Inferior parietal cortex (tissue), 1 donor: ENCODE results near the gene ADAMTS2.

Experiments
- DNase-seq: peaks from one replicate; pipeline ENCODE4 v3.0.0-alpha.2; 2016; ENCODE audit errors: extremely low spot score

Gene ADAMTS2

DNA sequence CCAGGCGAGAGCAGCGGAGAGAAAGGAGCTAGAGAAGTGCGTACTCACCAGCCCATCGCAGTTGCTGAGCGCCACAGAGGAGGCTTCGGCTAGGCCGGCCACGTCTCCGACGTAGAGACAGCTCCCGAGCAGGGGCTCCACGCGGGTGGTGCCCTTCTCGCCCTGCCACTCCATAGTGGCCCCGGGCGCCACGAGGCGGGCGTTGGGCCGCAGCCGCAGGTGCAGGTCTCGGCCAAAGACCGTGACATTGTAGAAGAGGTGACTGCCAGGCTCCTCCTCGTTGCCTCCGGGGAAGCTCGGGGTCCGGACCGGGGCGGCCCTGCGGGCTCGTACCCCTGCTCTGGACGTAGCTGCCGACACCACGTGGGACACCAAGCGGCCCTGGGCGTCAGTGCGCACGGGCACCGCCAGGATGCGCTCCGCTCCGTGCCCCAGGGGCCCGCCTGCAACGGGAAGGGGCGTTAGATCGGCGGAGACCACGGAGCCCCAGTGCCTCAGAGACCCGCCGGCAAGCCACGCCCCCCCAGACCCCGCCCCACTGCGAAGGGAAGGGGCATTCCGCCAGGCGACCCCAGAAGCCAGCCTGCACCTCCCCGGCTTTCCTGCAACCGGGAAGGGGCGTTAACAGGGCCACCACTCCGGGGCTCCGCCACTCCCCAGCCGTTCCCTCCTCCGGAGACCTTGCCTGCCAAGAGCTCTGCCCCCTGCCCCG, 1.4 kb downstream of the ADAMTS2 start:
- DNase-seq = no peak

GRCh38 chr5:179343021-179343718, 2.1 kb downstream of the ADAMTS2 start:
- DNase-seq = no peak

GRCh38 chr5:179342577-179342976, 2.7 kb downstream of the ADAMTS2 start:
- DNase-seq = no peak

- DNase-seq = no peak
Measured at GRCh38 chr5:179340465-179340864, 4.8 kb downstream of the ADAMTS2 start.

DNA sequence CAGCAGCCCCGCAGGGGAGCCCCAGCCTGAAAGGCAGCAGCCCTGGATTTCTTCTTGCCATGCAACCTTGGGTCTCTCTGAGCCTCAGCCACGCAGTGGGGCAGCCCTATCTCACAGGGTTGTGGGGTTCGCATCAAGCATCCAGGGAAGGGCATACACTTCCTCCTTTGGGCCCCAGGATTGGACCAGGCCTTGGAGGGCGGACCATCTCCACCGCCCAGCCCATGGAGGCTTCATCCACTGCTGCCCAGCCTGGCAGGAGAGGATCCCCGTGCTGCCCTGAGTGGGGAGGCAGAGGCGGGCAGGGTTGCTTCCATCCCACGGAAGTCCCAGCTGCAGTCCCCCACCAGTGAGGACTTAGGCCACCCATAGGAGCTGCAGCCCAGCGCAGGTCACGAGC, 5.3 kb downstream of the ADAMTS2 start:
- DNase-seq = no peak

GRCh38 chr5:179339081-179339480, 6.2 kb downstream of the ADAMTS2 start:
- DNase-seq = no peak

DNA sequence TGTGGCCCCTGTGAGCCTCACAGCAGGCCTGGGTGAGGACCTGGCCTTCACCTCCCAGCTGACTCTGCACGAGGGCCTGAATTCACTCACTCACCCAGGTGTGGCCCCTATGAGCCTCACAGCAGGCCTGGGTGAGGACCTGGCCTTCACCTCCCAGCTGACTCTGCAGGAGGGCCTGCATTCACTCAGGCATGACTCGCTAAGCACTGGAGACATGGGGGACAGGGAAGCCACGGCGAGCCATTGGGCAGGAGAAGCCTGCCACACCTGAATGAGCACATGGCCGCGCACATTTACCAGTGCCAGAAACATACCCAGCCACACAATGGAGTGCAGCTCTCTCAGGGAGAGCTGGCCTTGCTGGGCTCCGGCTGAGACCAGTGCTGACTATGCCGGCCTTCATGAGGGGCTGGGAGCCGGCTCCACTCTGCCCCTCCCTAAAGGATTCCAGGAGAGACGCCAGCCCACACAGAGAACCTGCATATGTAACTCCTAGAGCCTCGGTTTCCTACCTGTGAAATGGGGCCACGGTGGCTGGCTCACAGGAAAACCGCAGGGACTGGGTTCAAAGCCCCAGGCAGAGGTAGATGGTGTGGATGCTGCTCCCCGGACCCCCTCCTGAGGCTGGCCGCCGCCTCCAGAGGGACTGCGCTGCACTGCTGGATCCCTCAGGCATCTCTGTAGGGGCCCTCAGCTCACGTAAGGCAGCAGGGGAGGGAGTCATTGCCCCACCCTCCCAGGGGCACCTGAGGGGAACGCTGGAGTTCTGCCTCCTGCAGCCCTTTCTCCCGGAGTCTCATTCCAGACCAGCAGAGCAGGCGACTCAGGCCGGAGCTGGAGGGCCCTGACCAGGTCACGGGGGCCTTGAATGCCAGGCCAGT, 7.2 kb downstream of the ADAMTS2 start:
- DNase-seq = no peak

DNA sequence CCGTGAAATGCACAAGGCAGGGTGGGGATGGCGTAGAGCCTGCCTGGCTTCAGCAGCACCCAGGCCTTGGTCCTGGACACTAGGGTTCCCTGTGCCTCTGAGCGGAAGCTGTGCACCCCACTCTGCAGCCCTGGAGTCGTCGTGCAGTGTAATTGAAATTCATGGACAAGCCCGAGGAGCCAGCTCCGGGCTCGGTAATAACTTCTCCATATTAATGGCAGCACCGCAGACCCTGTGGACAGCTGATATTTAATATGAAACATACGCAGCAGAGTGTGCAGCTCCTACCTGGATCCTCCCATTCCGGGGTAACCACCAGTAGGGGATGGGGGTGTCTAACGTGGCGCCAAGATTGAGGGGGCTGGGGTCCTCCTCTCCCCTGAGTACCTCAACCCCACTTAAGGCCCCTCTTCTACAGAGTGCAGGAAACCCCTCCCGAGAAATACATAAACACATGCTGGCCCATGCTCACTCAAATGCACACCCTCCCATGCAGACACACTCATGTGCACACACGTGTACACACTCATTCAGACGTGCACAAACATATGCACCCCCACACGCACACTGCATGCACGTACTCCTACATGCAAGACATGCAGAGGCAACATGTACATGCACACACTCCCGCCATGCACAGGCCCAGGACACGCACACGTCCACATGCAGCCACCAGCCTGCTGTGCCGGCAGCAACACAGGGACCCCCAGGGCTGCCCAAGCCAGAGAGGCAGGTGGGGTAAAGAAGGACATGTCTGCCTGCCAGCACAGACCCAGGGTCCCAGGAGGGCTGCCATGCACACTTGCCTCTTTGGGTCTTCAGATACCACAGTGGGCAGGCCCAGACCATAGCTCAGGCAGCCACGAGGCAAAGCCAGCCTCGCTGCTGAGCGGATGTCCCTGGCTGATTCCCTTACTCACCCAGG, 8.1 kb downstream of the ADAMTS2 start:
- DNase-seq = no peak

- no peak for DNase-seq
Measured at GRCh38 chr5:179336126-179336870, 9.0 kb downstream of the ADAMTS2 start.

DNA sequence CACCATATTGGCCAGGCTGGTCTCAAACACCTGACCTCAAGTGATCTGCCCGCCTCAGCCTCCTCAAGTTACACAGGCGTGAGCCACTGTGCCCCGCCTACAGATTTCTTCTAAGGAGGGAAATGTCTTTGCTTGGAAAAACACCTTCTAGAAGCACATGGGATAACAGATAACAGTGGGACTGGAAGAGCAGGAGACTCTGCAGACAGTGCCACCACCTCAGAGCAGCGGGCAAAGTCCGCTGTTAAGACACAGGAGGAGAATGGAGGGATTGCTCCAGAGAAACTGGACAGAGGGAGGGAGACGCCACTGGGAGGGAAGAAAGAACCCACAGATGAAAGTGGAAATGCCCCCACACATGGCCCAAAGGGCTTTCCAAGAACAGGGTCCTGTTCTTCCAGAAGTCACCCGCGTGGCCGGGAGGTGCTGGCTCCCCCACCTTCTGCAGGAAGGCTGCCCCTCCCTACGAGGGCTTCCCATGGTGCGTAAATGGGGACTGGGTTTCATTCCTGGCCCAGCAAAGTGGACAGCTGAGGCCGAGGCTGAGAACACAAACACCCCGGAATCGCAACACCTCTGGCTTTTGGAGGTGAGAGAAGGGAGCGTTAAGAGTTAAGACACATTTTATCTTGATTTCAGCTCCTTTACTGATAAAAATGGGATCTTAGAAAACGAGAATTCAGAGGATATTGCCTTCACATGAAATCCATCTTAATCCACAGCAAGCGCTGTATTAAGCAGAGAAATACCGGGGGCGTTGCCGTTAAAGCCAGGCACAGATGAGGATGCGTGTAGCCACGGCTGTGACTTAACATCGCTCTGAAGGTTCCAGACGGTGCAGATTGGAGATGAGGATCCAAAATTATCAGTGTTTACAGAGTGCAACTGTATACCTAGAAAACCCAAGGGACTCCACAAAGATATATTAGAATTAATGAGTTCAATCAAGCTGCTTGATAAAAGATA, 11.2 kb downstream of the ADAMTS2 start:
- no peak for DNase-seq

GRCh38 chr5:179332741-179333290, 12.4 kb downstream of the ADAMTS2 start:
- no peak for DNase-seq

DNA sequence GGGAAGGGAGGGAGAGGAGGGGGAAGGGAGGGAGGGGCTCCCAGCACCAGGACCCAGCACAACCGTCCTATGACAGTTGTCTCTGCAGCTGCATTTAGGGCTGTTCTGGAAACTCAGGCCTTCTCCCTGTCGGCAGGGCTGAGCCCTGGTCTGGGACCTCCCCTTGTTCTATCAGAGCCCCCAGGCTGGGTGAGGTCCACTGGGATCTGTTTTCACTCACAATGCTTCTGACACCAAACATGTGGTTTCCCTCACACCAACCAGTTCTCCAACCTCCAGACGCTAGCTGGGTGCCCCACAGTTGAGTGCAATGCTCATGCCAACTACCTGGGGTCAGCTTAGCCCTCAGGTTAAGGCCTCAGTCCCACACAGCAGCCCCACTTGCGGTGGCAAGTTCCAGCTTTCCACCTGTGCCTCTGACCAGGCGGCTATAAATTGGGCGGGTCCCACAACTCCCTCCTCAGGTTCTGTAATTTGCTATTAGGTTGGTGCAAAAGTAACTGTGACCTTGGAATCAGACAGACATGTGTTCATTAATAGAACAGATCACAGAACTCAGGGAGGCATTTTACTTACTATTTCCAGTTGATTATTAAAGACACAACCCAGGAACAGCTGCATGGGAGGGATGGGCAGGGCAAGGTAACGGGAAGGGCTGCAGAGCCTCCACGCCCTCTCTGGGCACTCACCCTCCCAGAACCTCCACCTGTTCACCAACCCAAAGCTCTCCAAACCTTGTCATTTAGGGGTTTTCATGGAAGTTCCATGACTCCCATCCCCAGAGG, 13.5 kb downstream of the ADAMTS2 start:
- DNase-seq = no peak

DNA sequence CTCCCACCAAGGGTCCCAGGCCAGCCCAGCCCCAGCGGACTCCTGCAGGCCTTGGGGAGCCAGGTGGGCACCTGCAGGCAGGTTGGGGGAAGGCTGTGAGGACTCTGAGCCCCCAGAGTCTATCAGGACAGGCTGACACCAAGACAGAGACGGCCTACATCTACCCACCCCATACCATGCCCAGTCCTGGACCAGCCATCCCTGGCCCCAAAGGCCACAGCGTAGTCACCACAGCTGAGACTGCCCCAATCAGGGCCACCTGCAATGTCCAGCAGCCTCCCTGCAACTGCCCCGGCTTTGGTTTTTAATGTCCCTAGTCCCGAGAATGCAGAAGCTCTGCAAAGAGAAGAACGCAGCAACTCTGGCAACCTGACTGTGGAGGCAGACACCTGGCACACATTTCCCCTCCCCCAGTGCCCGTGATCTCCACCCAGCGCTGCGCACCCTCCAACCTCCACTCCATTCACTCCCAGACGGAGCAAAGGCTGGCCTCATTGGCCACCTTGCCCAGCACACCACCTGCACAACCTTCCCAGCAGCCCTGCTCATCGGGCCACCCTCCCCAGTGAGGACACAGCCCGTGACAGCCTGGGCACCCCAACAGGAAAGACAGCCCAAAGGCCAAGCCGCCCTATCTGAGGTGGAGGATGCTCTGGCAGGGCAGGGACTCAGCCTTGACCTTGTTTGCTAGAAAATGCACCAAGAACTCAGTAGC, 14.9 kb downstream of the ADAMTS2 start:
- no peak for DNase-seq

GRCh38 chr5:179328291-179328690, 17.0 kb downstream of the ADAMTS2 start:
- DNase-seq = no peak

DNA sequence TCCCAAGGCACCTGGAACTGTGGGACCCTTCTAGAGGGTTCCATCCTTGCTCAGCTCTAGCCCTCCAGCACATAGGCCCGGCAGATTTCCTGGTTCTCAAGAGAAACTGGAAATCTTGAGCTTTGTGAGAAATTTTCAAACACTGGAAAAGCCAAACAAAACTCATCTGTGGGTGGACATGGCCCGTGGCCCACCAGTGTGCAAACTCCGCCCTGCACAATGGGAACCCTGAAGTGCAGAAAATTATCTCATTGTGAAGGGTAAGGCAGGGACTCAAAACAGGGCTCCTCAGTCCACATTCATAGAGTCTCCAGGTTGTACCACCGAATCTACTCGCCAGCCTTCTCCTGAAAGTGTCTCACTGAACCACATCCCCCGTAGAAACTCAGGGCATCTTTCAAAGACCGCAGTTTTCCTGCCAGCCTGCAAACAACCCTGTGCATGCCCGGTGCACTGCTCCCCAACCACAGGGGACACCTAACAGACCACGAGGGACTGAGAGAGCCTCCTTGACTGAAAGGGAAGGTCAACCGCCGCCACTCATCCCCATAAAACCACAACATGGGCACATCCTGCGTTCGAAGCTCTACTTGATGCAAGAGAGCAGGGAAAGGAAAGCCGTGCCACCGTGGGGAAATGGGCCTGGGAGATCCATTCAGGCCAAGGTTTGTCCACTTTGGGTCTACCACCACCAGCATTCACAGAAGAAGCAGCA, 18.1 kb downstream of the ADAMTS2 start:
- no peak for DNase-seq

- no peak for DNase-seq
Measured at GRCh38 chr5:179326122-179326927, 18.9 kb downstream of the ADAMTS2 start.
